DOHH2 (cell line): Measurements from ENCODE around the gene TRNP1.

Experiments
- CTCF ChIP-seq: fragments of 200-600 bp; sonication (generic); IDR thresholded peaks from one replicate; pipeline ENCODE4 v1.5.1; 2014; ENCODE audit warnings: antibody characterized with exemption, mild to moderate bottlenecking, low read depth, low read length; ENCODE audit not compliant: poor library complexity, severe bottlenecking
- EZH2phosphoT487 ChIP-seq: fragments of 200-600 bp; sonication (generic); IDR thresholded peaks from 2 replicates; pipeline ENCODE4 v1.6.1; 2017; ENCODE audit warnings: borderline replicate concordance, mild to moderate bottlenecking, antibody characterized with exemption, low read length, moderate library complexity, mixed read lengths

GRCh38 chr1:26951821-26952497 is 41.5 kb upstream of the TRNP1 start:
- no peak for TF ChIP-seq CTCF
- no peak for TF ChIP-seq EZH2phosphoT487
